Colonic mucosa (tissue), 4 donors: Measurements from ENCODE around the gene RPS14. TPM values are rescaled to one million over a fixed set of nuclear protein-coding genes. Genes with fewer than 3 reads are reported as not detected.

ENCODE experiments used
- DNase-seq: peaks from one replicate; pipeline ENCODE4 v3.0.0-alpha.2; 2020
- H3K27ac ChIP-seq: fragments of 200-600 bp; one replicate; pipeline ENCODE4 v1.8.0; 2021
- H3K27me3 ChIP-seq: fragments of 200-600 bp; one replicate; pipeline ENCODE4 v1.8.0; 2021
- H3K36me3 ChIP-seq: fragments of 200-600 bp; one replicate; pipeline ENCODE4 v1.8.0; 2021
- H3K4me1 ChIP-seq: fragments of 200-600 bp; one replicate; pipeline ENCODE4 v1.8.0; 2021; ENCODE audit warnings: mild to moderate bottlenecking
- H3K4me3 ChIP-seq: fragments of 200-600 bp; one replicate; pipeline ENCODE4 v1.8.0; 2021
- H3K9ac ChIP-seq, 2 donors: one replicate each; pipeline ENCODE4 v1.7.0; 2013; ENCODE audit warnings: control low read depth in 2 of 2, low read depth in 2 of 2, low read length in 2 of 2
- H3K9me3 ChIP-seq: fragments of 200-600 bp; one replicate; pipeline ENCODE4 v1.8.0; 2021
- intact Hi-C: fragments of 100-400 bp; cut with DNase I; formaldehyde crosslinking; loops from one replicate; pipeline ENCODE4 v1.14.1; 2022
- total RNA-seq, 2 donors: library from RNA; stranded (reverse); fragmentation: NEBNext Ultra II Directional in 1 of 2; extraction: Animal tissue kit (Norgen Biotek cat#: 25700) in 1 of 2; gene quantifications; one replicate each; pipeline ENCODE4 v1.2.1, GENCODE V29; 2021
- TF ChIP-seq, protein P1 (sequence below): fragments of 200-600 bp; IDR thresholded peaks from one replicate; pipeline ENCODE4 v1.8.0; 2022; ENCODE audit warnings: antibody characterized with exemption, mild to moderate bottlenecking
- donor health status: healthy.
- donor health status: DM: no; HTN: no; CAD: no.
- donor health status: DM: no; HTN: no; CAD: no.

The RPS14 gene
- total RNA-seq, 2 donors from 2014 or later: 1,643 to 1,700 TPM

- Histone ChIP-seq H3K9ac (no peak overlapping the region), H3K27ac (no peak overlapping the region), H3K9me3 (no peaks in the 10 kb centered on the region), H3K36me3 (peaks cover 8% of the 10 kb centered on the region), H3K4me1 (no peaks in the 10 kb centered on the region), H3K4me3 (no peak overlapping the region), H3K27me3 (no peaks in the 10 kb centered on the region)
- no peak for DNase-seq
- TF ChIP-seq, protein P1, sequence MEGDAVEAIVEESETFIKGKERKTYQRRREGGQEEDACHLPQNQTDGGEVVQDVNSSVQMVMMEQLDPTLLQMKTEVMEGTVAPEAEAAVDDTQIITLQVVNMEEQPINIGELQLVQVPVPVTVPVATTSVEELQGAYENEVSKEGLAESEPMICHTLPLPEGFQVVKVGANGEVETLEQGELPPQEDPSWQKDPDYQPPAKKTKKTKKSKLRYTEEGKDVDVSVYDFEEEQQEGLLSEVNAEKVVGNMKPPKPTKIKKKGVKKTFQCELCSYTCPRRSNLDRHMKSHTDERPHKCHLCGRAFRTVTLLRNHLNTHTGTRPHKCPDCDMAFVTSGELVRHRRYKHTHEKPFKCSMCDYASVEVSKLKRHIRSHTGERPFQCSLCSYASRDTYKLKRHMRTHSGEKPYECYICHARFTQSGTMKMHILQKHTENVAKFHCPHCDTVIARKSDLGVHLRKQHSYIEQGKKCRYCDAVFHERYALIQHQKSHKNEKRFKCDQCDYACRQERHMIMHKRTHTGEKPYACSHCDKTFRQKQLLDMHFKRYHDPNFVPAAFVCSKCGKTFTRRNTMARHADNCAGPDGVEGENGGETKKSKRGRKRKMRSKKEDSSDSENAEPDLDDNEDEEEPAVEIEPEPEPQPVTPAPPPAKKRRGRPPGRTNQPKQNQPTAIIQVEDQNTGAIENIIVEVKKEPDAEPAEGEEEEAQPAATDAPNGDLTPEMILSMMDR: no peak
- intact Hi-C loops: no loop called here
These were observed 47.9 kb downstream of the RPS14 start for GRCh38 chr5:150401376-150402228.

DNA sequence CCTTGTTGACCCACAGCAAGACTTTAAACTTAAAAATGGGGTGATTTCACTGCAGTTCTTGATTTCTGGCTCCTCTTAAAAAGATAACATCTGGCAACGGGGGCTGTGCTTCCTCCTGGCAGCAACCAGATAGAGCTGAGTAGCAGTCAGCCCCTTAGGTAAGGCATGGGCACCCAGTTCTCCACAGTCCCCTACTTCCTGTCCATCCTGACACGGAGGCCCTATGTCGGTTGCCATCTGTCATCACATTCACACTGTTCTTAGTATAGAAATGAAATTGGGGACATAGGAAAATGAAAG, 48.5 kb downstream of the RPS14 start:
- no peaks in the 10 kb centered on the region for H3K9me3 ChIP-seq
- H3K4me3 ChIP-seq: no peak overlapping the region
- peaks cover 8% of the 10 kb centered on the region for H3K36me3 ChIP-seq
- TF ChIP-seq, protein P1: no peak
- no peak overlapping the region for H3K9ac ChIP-seq
- intact Hi-C loops: no loop called here
- H3K27ac ChIP-seq: no peak overlapping the region
- no peaks in the 10 kb centered on the region for H3K4me1 ChIP-seq
- DNase-seq: no peak
- no peaks in the 10 kb centered on the region for H3K27me3 ChIP-seq

DNA sequence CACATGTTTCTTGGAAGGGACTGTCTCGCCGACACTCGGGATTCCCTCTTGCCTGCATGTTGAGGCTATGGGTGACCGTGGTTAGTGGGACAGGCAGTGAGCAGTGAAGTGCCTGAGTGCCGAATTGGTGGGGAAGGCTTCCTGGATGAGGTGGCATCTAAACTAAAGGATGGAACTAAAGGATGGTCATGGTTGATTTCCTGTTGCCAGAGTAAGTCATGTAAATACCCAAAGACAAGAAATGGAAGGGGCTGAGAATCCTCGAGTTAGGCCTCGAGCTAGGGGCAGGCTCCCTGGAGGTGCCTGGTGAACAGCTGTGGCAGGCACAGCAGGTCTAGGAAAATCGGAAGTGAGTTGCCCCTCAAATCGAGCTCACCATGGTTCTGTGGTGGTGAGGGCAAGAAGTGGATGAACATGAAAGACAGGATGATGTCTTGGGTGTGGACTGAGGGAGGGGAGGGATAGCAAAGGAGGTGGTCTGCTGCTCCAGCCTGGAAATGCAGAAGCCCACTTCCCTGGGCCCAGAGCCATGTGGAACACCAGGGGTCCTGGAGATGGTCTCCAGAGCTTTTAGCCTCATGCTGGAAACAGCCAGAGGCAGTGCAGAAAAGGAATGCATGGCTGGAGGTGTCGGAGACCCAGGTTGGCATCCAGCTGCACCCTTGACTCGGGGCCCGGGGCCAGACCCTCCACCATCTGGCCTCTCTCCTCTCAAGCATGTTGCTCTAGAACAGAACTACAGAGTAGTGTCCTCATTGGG, 49.0 kb downstream of the RPS14 start:
- Histone ChIP-seq H3K36me3 (peaks cover 8% of the 10 kb centered on the region), H3K4me1 (no peaks in the 10 kb centered on the region), H3K4me3 (no peak overlapping the region), H3K9ac (no peak overlapping the region), H3K27ac (no peak overlapping the region), H3K27me3 (no peaks in the 10 kb centered on the region), H3K9me3 (no peaks in the 10 kb centered on the region)
- intact Hi-C loops: no loop called here
- TF ChIP-seq, protein P1: no peak
- no peak for DNase-seq

GRCh38 chr5:150399524-150400211, 49.9 kb downstream of the RPS14 start:
- H3K27ac ChIP-seq: no peak overlapping the region
- TF ChIP-seq, protein P1: no peak
- H3K9me3 ChIP-seq: no peaks in the 10 kb centered on the region
- no peak overlapping the region for H3K9ac ChIP-seq
- no peak for DNase-seq
- H3K36me3 ChIP-seq: peaks cover 8% of the 10 kb centered on the region
- no peaks in the 10 kb centered on the region for H3K4me1 ChIP-seq
- no peaks in the 10 kb centered on the region for H3K27me3 ChIP-seq
- intact Hi-C loops: no loop called here
- no peak overlapping the region for H3K4me3 ChIP-seq

- Histone ChIP-seq H3K9me3 (no peaks in the 10 kb centered on the region), H3K36me3 (peaks cover 8% of the 10 kb centered on the region), H3K4me1 (no peaks in the 10 kb centered on the region), H3K4me3 (no peak overlapping the region), H3K27me3 (no peaks in the 10 kb centered on the region), H3K9ac (no peak overlapping the region), H3K27ac (no peak overlapping the region)
- DNase-seq: no peak
- intact Hi-C loops: no loop called here
- TF ChIP-seq, protein P1: no peak
These were observed 50.6 kb downstream of the RPS14 start for GRCh38 chr5:150398722-150399523.
